LoVo (cell line): ENCODE measurements around the gene PACSIN1.

Experiments
- DNase-seq: peaks from one replicate; pipeline ENCODE4 v3.0.0-alpha.2; 2016; ENCODE audit warnings: low spot score

The PACSIN1 gene

GRCh38 chr6:34527751-34528670 lies 62.1 kb downstream of the PACSIN1 start:
- DNase-seq: no peak

- DNase-seq: no peak
Measured at GRCh38 chr6:34528996-34529664, 63.3 kb downstream of the PACSIN1 start.

GRCh38 chr6:34529665-34530327 lies 63.9 kb downstream of the PACSIN1 start:
- DNase-seq: no peak

GRCh38 chr6:34530753-34531365 lies 65.0 kb downstream of the PACSIN1 start:
- DNase-seq: no peak

- DNase-seq: no peak
Measured at GRCh38 chr6:34531580-34532201, 65.8 kb downstream of the PACSIN1 start.

- no peak for DNase-seq
Measured at GRCh38 chr6:34532230-34532629, 66.4 kb downstream of the PACSIN1 start.

GRCh38 chr6:34534146-34534545 lies 68.3 kb downstream of the PACSIN1 start:
- no peak for DNase-seq

GRCh38 chr6:34534656-34535055 lies 68.8 kb downstream of the PACSIN1 start:
- no peak for DNase-seq

GRCh38 chr6:34535199-34535598 lies 69.3 kb downstream of the PACSIN1 start:
- DNase-seq: no peak

GRCh38 chr6:34535646-34536045 lies 69.8 kb downstream of the PACSIN1 start:
- no peak for DNase-seq

GRCh38 chr6:34536251-34536958 lies 70.5 kb downstream of the PACSIN1 start:
- DNase-seq: no peak

- DNase-seq: no peak
Measured at GRCh38 chr6:34536959-34537848, 71.3 kb downstream of the PACSIN1 start.

GRCh38 chr6:34537922-34538550 lies 72.2 kb downstream of the PACSIN1 start:
- no peak for DNase-seq

- DNase-seq: no peak
Measured at GRCh38 chr6:34538581-34538980, 72.7 kb downstream of the PACSIN1 start.

- DNase-seq: no peak
Measured at GRCh38 chr6:34539181-34539580, 73.3 kb downstream of the PACSIN1 start.

- no peak for DNase-seq
Measured at GRCh38 chr6:34540222-34540621, 74.3 kb downstream of the PACSIN1 start.

- DNase-seq: no peak
Measured at GRCh38 chr6:34540841-34541240, 75.0 kb downstream of the PACSIN1 start.

GRCh38 chr6:34543421-34543820 lies 77.5 kb downstream of the PACSIN1 start:
- no peak for DNase-seq

- no peak for DNase-seq
Measured at GRCh38 chr6:34544052-34544604, 78.3 kb downstream of the PACSIN1 start.
